BLaER1 (cell line): ENCODE results near the gene CELA1.

Experiments used
- H3K27ac ChIP-seq: shearing (Covaris generic); formaldehyde crosslinking; 2 replicates; pipeline ENCODE4 v1.8.1; 2022
- H3K27me3 ChIP-seq: shearing (Covaris generic); formaldehyde crosslinking; 2 replicates; pipeline ENCODE4 v1.8.1; 2022
- H3K36me3 ChIP-seq: shearing (Covaris generic); formaldehyde crosslinking; 2 replicates; pipeline ENCODE4 v1.8.1; 2022
- H3K4me1 ChIP-seq: shearing (Covaris generic); formaldehyde crosslinking; 2 replicates; pipeline ENCODE4 v1.8.1; 2022
- H3K4me2 ChIP-seq: shearing (Covaris generic); formaldehyde crosslinking; 2 replicates; pipeline ENCODE4 v1.8.1; 2022
- H3K4me3 ChIP-seq: shearing (Covaris generic); formaldehyde crosslinking; 2 replicates; pipeline ENCODE4 v1.8.1; 2022
- H3K9ac ChIP-seq: shearing (Covaris generic); formaldehyde crosslinking; 2 replicates; pipeline ENCODE4 v1.8.1; 2022
- H3K9me3 ChIP-seq: shearing (Covaris generic); formaldehyde crosslinking; 2 replicates; pipeline ENCODE4 v1.8.1; 2022
- H4K20me1 ChIP-seq: shearing (Covaris generic); formaldehyde crosslinking; 2 replicates; pipeline ENCODE4 v1.8.1; 2022
- Cebpa-rat ChIP-seq: shearing (Covaris generic); IDR thresholded peaks from 2 replicates; pipeline ENCODE4 v1.8.1; 2022

Gene CELA1

GRCh38 chr12:51346581-51346980, at the start of gene CELA1:
TSS of gene CELA1 (minus strand) at chr12:51346679. CDS start at chr12:51346638, 41 bp downstream.
- no peaks in the 10 kb centered on the region for H3K4me1 ChIP-seq

DNA sequence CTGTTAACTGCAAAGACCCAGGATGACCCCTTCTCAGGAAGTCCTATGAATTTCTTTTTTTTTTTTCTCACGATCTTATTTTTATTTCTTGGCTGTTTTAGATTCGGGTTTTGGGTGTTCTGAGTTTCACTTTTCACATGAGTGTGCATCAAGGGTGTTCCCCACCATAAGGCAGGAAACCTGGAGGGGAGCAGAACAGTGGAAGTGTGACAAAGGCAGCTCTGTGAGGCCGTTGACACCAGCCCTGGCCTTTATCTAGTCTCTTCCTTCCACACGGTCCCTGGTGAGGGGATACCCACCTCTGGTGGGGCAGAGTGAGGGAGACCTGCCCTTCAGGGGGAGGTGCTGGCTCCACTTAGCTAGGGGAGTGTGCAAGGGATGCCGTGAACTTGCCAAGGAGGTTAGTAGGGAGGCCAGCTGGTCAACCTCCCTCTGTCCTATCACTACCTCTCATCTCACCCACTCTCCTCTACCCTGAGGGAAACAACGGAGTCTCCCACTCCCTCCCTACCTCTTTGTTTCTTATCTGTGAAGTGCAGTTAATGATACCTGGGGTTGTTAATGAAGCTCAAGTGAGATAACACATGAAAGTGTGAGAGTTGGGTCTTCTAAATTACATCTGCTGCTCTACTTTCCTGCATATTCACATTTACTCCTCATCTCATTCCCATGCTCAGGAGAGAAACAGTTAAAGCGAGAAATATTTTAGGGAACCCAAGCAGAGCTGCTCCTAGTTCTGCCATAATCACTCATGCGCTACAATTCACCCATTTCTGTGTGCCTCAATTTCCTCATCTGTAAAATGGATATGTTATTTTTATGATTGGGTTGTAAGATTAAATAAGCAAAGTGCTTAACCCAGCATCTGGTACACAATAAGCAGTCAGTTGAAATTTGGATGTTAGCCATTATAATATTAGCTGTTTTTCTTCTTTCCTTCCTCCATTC, 49.1 kb upstream of the CELA1 start:
- Histone ChIP-seq H3K4me2 (peak overlapping the region; percentile 44), H3K4me1 (peaks cover 40% of the 10 kb centered on the region), H3K9ac (no peak overlapping the region), H3K36me3 (no peaks in the 10 kb centered on the region), H3K27ac (no peak overlapping the region), H4K20me1 (peaks cover 27% of the 10 kb centered on the region), H3K27me3 (peaks cover 51% of the 10 kb centered on the region), H3K9me3 (no peaks in the 10 kb centered on the region), H3K4me3 (no peak overlapping the region)
- TF ChIP-seq Cebpa-rat = no peak

More at GRCh38 chr12:51346581-51346980, at the start of gene CELA1:
- no peak for TF ChIP-seq Cebpa-rat
- Histone ChIP-seq H3K9ac (no peak within 1 kb of the TSS), H3K36me3 (no peaks in the 10 kb centered on the region), H4K20me1 (no peaks in the 10 kb centered on the region), H3K27ac (no peak within 1 kb of the TSS), H3K9me3 (no peaks in the 10 kb centered on the region), H3K4me3 (no peak within 1 kb of the TSS), H3K4me2 (no peak within 1 kb of the TSS; the same call in 1 of the 2 replicates), H3K27me3 (no peaks in the 10 kb centered on the region)

- H3K4me2 ChIP-seq = peak overlapping the region; percentile 28
- peaks cover 40% of the 10 kb centered on the region for H3K4me1 ChIP-seq
- TF ChIP-seq Cebpa-rat = no peak
- H3K36me3 ChIP-seq = no peaks in the 10 kb centered on the region
- H3K27me3 ChIP-seq = peaks cover 63% of the 10 kb centered on the region
- H3K9ac ChIP-seq = no peak overlapping the region
- peaks cover 27% of the 10 kb centered on the region for H4K20me1 ChIP-seq
- H3K4me3 ChIP-seq = no peak overlapping the region
- H3K9me3 ChIP-seq = no peaks in the 10 kb centered on the region
- no peak overlapping the region for H3K27ac ChIP-seq
Measured at GRCh38 chr12:51393676-51394545, 47.4 kb upstream of the CELA1 start.

GRCh38 chr12:51392556-51393237, 46.2 kb upstream of the CELA1 start:
- peak overlapping the region; percentile 70; the same call in 1 of the 2 replicates for H3K4me3 ChIP-seq
- H3K4me1 ChIP-seq = peaks cover 40% of the 10 kb centered on the region
- H3K36me3 ChIP-seq = no peaks in the 10 kb centered on the region
- peaks cover 72% of the 10 kb centered on the region for H3K27me3 ChIP-seq
- peak overlapping the region; percentile 99 for H3K4me2 ChIP-seq
- H3K9ac ChIP-seq = no peak overlapping the region
- H3K27ac ChIP-seq = no peak overlapping the region
- H3K9me3 ChIP-seq = no peaks in the 10 kb centered on the region
- TF ChIP-seq Cebpa-rat = no peak
- peaks cover 27% of the 10 kb centered on the region for H4K20me1 ChIP-seq

DNA sequence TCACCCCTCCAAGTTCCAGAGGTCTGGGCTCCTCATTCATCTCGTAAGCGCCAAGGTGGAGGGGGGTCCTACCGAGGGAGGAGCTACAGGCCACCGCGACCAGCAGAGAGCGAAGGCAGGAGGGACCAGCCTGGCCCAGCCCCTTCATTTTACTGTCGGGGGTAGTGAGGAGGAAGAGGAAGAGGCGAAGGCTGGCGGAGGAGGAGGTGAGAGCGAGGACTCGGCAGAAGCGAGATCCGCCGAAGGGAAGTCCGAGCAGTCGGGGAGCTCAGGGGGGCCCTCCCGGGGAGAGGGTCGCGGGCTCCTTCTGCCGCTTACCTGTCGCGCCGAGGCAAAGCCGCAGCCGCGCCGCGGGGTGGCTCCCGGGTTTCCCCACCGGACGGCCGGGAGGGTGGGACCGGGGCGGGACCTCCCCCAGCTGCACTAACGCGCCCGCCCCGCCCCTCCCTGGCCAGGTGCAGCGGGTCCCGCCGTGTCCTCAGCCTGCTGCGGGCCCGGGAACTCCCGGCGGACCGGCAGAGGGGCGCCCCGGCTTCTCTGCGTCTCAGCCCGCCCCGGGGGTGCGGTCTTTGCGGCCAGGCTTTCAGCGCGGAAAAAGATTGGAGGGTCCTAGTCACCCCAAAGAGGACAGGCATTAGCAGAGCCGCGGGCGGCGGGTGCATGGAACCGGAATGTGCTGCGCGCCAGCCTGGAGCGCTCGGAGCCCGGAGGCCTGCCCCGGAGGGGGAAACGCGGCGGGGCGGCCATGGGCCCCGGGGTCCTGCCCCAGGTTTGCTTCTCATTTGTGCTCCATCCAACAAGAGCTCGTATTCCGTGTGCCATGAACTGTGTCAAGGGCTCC, 45.0 kb upstream of the CELA1 start, which contains the start of gene GALNT6:
TSS of gene GALNT6 (minus strand) at position 124 of the 841 bp plus-strand sequence. CDS start 11,625 bp downstream, outside the sequence.
- Histone ChIP-seq H4K20me1 (peaks cover 27% of the 10 kb centered on the region), H3K27ac (no peak within 1 kb of the TSS), H3K4me2 (peak within 1 kb of the TSS; percentile 99), H3K36me3 (no peaks in the 10 kb centered on the region), H3K9ac (peak within 1 kb of the TSS; percentile 38), H3K4me1 (peaks cover 40% of the 10 kb centered on the region), H3K4me3 (peak within 1 kb of the TSS; percentile 70), H3K27me3 (peaks cover 74% of the 10 kb centered on the region), H3K9me3 (no peaks in the 10 kb centered on the region)
- no peak for TF ChIP-seq Cebpa-rat

GRCh38 chr12:51390891-51391282, 44.4 kb upstream of the CELA1 start:
- peaks cover 73% of the 10 kb centered on the region for H3K27me3 ChIP-seq

GRCh38 chr12:51390457-51390856, 44.0 kb upstream of the CELA1 start:
- Histone ChIP-seq H3K27ac (no peak overlapping the region), H3K36me3 (no peaks in the 10 kb centered on the region), H3K9me3 (no peaks in the 10 kb centered on the region), H4K20me1 (peaks cover 27% of the 10 kb centered on the region), H3K27me3 (peaks cover 70% of the 10 kb centered on the region), H3K4me3 (no peak overlapping the region), H3K9ac (no peak overlapping the region), H3K4me2 (no peak overlapping the region), H3K4me1 (peaks cover 36% of the 10 kb centered on the region)
- no peak for TF ChIP-seq Cebpa-rat

More at GRCh38 chr12:51390891-51391282, 44.4 kb upstream of the CELA1 start:
- Histone ChIP-seq H3K9ac (peak overlapping the region; percentile 38; the same call in 1 of the 2 replicates), H3K36me3 (no peaks in the 10 kb centered on the region), H3K4me2 (peak overlapping the region; percentile 99), H3K4me1 (peaks cover 40% of the 10 kb centered on the region), H3K27ac (no peak overlapping the region), H4K20me1 (peaks cover 27% of the 10 kb centered on the region), H3K4me3 (peak overlapping the region; percentile 70), H3K9me3 (no peaks in the 10 kb centered on the region)
- TF ChIP-seq Cebpa-rat = no peak

DNA sequence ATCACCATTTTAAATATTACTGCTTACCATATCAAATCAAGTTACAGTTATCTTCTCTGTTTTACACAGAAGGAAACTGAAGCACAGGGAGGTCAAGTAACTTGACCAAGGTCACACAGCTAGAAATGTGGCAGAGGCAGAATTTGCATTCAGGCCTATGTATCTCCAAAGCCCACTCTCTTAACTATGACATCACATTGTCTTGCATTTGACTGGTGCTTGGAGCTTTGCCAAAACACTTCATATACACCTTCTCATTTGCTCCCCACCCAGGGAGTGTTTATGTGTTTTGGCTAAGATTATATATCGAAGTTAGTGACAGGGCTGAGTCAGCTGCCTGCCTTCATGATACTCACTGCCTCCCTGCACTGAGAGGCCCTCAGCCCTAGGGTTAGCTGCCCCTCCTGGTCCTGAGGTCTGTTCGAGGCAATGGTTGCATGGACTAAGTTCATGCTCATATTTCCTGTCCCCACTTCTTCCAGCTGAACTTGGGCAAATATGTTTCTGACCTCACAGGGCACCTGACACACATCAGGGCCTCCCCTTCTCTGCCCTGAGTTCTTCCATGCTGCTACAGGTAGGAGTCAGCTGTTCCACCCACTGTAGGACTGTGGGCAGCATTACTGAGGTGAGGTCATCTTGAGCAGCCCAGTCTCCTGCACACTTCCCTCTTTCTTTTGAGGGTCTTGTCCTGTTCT, 43.0 kb upstream of the CELA1 start:
- Histone ChIP-seq H4K20me1 (peaks cover 27% of the 10 kb centered on the region), H3K4me3 (no peak overlapping the region), H3K27ac (no peak overlapping the region), H3K36me3 (no peaks in the 10 kb centered on the region), H3K9ac (no peak overlapping the region), H3K4me1 (peaks cover 31% of the 10 kb centered on the region), H3K27me3 (peaks cover 61% of the 10 kb centered on the region), H3K9me3 (no peaks in the 10 kb centered on the region), H3K4me2 (no peak overlapping the region)
- no peak for TF ChIP-seq Cebpa-rat
